ENCODE results near the gene NDUFA13.

GRCh38 chr19:19550972-19551852 lies 35.2 kb downstream of the NDUFA13 start:
- TF ChIP-seq CTCF (IDR thresholded peaks at IDR 0.05) (no peak), POLR2A (IDR thresholded peaks at IDR 0.05) (no peak), POLR2AphosphoS5 (IDR thresholded peaks at IDR 0.05; ENCODE audit: insufficient read depth in 1 of 2, low read depth in 1 of 2) (no peak)
